Activated naive CD8-positive, alpha-beta T cell treated with anti-CD3 and anti-CD28 coated beads, Interleukin-2, amount 10 ng/mL, durations not matched to agents 7 days and 5 days (primary cell): ENCODE data around the gene DGUOK. TPM values are rescaled to one million over a fixed set of nuclear protein-coding genes. Genes with fewer than 3 reads are reported as not detected.

Experiments
- ATAC-seq: fragments of 150-1000 bp; cut with Tn5 transposase; one replicate; pipeline ENCODE4 v1.10.0; 2021; ENCODE audit warnings: low read depth, moderate library complexity
- POLR2A ChIA-PET: fragments of 350-600 bp; sonication (Branson Sonifier 250); formaldehyde crosslinking; loops from one replicate; lab custom pipeline; 2021; ENCODE audit warnings: antibody characterized with exemption; lab: Charles Lee
- DNase-seq: peaks from one replicate; pipeline ENCODE4 v3.0.0; 2021
- H3K27ac Mint-ChIP-seq: one replicate; pipeline ENCODE4 v1.8.0; 2022; ENCODE audit warnings: mild to moderate bottlenecking, mixed read lengths
- H3K27me3 Mint-ChIP-seq: one replicate; pipeline ENCODE4 v1.8.0; 2022; ENCODE audit warnings: mild to moderate bottlenecking, moderate library complexity, mixed read lengths
- H3K36me3 Mint-ChIP-seq: one replicate; pipeline ENCODE4 v1.8.0; 2021; ENCODE audit warnings: mild to moderate bottlenecking, mixed read lengths
- H3K4me1 Mint-ChIP-seq: one replicate; pipeline ENCODE4 v1.8.0; 2021; ENCODE audit warnings: mixed read lengths
- H3K4me3 Mint-ChIP-seq: one replicate; pipeline ENCODE4 v1.8.0; 2022; ENCODE audit warnings: mild to moderate bottlenecking, moderate library complexity, mixed read lengths
- H3K9me3 Mint-ChIP-seq: one replicate; pipeline ENCODE4 v1.8.0; 2021; ENCODE audit warnings: mixed read lengths
- total RNA-seq, 2 experiments: library from RNA; stranded (reverse); gene quantifications; one replicate each; pipeline ENCODE4 v1.2.3, GENCODE V29; 2021

Gene DGUOK
- total RNA-seq, 2 experiments from 2014 or later, result 71.6 to 77.7 TPM

- ATAC-seq (no peak), DNase-seq (no peak)
- Mint-ChIP-seq H3K4me3 (no peak overlapping the region), H3K36me3 (no peaks in the 10 kb centered on the region), H3K27ac (peak overlapping the region; percentile 74), H3K9me3 (no peaks in the 10 kb centered on the region), H3K4me1 (peaks cover 7% of the 10 kb centered on the region), H3K27me3 (no peaks in the 10 kb centered on the region)
- POLR2A ChIA-PET, result interaction anchor here (1.0 kb wide), 1 partner anchor 13 kb away, joined by 3 read pairs; no protein-coding TSS in a partner anchor
Observed at GRCh38 chr2:73906847-73907505, 19.7 kb upstream of the DGUOK start.

- DNase-seq (no peak), ATAC-seq (peak; percentile 99)
- H3K36me3 Mint-ChIP-seq, result no peaks in the 10 kb centered on the region
- no peaks in the 10 kb centered on the region for H3K9me3 Mint-ChIP-seq
- POLR2A ChIA-PET, result interaction anchor here (0.6 to 1.0 kb wide), 3 partner anchors 11 to 80 kb away, joined by 4 to 6 read pairs (median 4); no protein-coding TSS in a partner anchor
- peaks cover 4% of the 10 kb centered on the region for H3K4me1 Mint-ChIP-seq
- H3K27me3 Mint-ChIP-seq, result no peaks in the 10 kb centered on the region
- peak overlapping the region; percentile 66 for H3K27ac Mint-ChIP-seq
- H3K4me3 Mint-ChIP-seq, result no peak overlapping the region
Observed at GRCh38 chr2:73907840-73908452, 18.7 kb upstream of the DGUOK start.

GRCh38 chr2:73908689-73909652 is 17.7 kb upstream of the DGUOK start:
- POLR2A ChIA-PET, result interaction anchor here (1.1 kb wide), 1 partner anchor 80 kb away, joined by 9 read pairs; no protein-coding TSS in a partner anchor
- H3K36me3 Mint-ChIP-seq, result no peaks in the 10 kb centered on the region
- ATAC-seq (no peak), DNase-seq (no peak)
- H3K4me1 Mint-ChIP-seq, result peaks cover 4% of the 10 kb centered on the region
- no peaks in the 10 kb centered on the region for H3K27me3 Mint-ChIP-seq
- H3K27ac Mint-ChIP-seq, result no peak overlapping the region
- no peak overlapping the region for H3K4me3 Mint-ChIP-seq
- H3K9me3 Mint-ChIP-seq, result no peaks in the 10 kb centered on the region

GRCh38 chr2:73910873-73911547 is 15.7 kb upstream of the DGUOK start:
- Mint-ChIP-seq H3K27ac (no peak overlapping the region), H3K9me3 (no peaks in the 10 kb centered on the region), H3K36me3 (no peaks in the 10 kb centered on the region), H3K27me3 (no peaks in the 10 kb centered on the region), H3K4me3 (no peak overlapping the region), H3K4me1 (peaks cover 10% of the 10 kb centered on the region)
- POLR2A ChIA-PET, result interaction anchor here (1.7 kb wide), 1 partner anchor 16 kb away, joined by 9 read pairs; no protein-coding TSS in a partner anchor
- no peak for ATAC-seq
- DNase-seq, result no peak

GRCh38 chr2:73911548-73912208 is 15.0 kb upstream of the DGUOK start:
- ATAC-seq, result no peak
- POLR2A ChIA-PET, result no interaction called here
- DNase-seq, result no peak
- Mint-ChIP-seq H3K27me3 (no peaks in the 10 kb centered on the region), H3K4me1 (peaks cover 10% of the 10 kb centered on the region), H3K9me3 (no peaks in the 10 kb centered on the region), H3K4me3 (no peak overlapping the region), H3K36me3 (no peaks in the 10 kb centered on the region), H3K27ac (no peak overlapping the region)

- Mint-ChIP-seq H3K27ac (no peak overlapping the region), H3K4me3 (no peak overlapping the region), H3K9me3 (no peaks in the 10 kb centered on the region), H3K27me3 (no peaks in the 10 kb centered on the region), H3K36me3 (no peaks in the 10 kb centered on the region), H3K4me1 (peaks cover 10% of the 10 kb centered on the region)
- no peak for DNase-seq
- POLR2A ChIA-PET, result no interaction called here
- no peak for ATAC-seq
Observed at GRCh38 chr2:73913414-73914054, 13.1 kb upstream of the DGUOK start.

GRCh38 chr2:73914667-73915066 is 12.0 kb upstream of the DGUOK start:
- no peak overlapping the region for H3K27ac Mint-ChIP-seq
- H3K4me1 Mint-ChIP-seq, result peaks cover 10% of the 10 kb centered on the region
- H3K27me3 Mint-ChIP-seq, result no peaks in the 10 kb centered on the region
- no peaks in the 10 kb centered on the region for H3K9me3 Mint-ChIP-seq
- POLR2A ChIA-PET, result interaction anchor here (0.6 to 0.7 kb wide), 2 partner anchors 24 to 71 kb away, joined by 3 to 4 read pairs; no protein-coding TSS in a partner anchor
- H3K36me3 Mint-ChIP-seq, result no peaks in the 10 kb centered on the region
- no peak overlapping the region for H3K4me3 Mint-ChIP-seq
- ATAC-seq, result no peak
- DNase-seq, result no peak

GRCh38 chr2:73915437-73915993 is 11.2 kb upstream of the DGUOK start:
- DNase-seq (no peak), ATAC-seq (no peak)
- Mint-ChIP-seq H3K4me3 (no peak overlapping the region), H3K9me3 (no peaks in the 10 kb centered on the region), H3K27me3 (no peaks in the 10 kb centered on the region), H3K36me3 (no peaks in the 10 kb centered on the region), H3K27ac (no peak overlapping the region), H3K4me1 (peaks cover 10% of the 10 kb centered on the region)
- POLR2A ChIA-PET, result no interaction called here

- no peak overlapping the region for H3K4me3 Mint-ChIP-seq
- DNase-seq (no peak), ATAC-seq (no peak)
- no peaks in the 10 kb centered on the region for H3K27me3 Mint-ChIP-seq
- no peaks in the 10 kb centered on the region for H3K9me3 Mint-ChIP-seq
- peaks cover 11% of the 10 kb centered on the region for H3K4me1 Mint-ChIP-seq
- H3K36me3 Mint-ChIP-seq, result no peaks in the 10 kb centered on the region
- POLR2A ChIA-PET, result no interaction called here
- H3K27ac Mint-ChIP-seq, result no peak overlapping the region
Observed at GRCh38 chr2:73916666-73917065, 10.0 kb upstream of the DGUOK start.

GRCh38 chr2:73917296-73917695 is 9.4 kb upstream of the DGUOK start:
- POLR2A ChIA-PET, result interaction anchor here (0.6 kb wide), 1 partner anchor 213 kb away, joined by 6 read pairs; no protein-coding TSS in a partner anchor
- H3K36me3 Mint-ChIP-seq, result no peaks in the 10 kb centered on the region
- no peak overlapping the region for H3K4me3 Mint-ChIP-seq
- peaks cover 11% of the 10 kb centered on the region for H3K4me1 Mint-ChIP-seq
- H3K27me3 Mint-ChIP-seq, result no peaks in the 10 kb centered on the region
- no peak for DNase-seq
- no peaks in the 10 kb centered on the region for H3K9me3 Mint-ChIP-seq
- no peak overlapping the region for H3K27ac Mint-ChIP-seq
- no peak for ATAC-seq

- H3K36me3 Mint-ChIP-seq, result no peaks in the 10 kb centered on the region
- H3K4me3 Mint-ChIP-seq, result no peak overlapping the region
- no peak overlapping the region for H3K27ac Mint-ChIP-seq
- no peaks in the 10 kb centered on the region for H3K27me3 Mint-ChIP-seq
- peaks cover 14% of the 10 kb centered on the region for H3K4me1 Mint-ChIP-seq
- ATAC-seq (no peak), DNase-seq (no peak)
- POLR2A ChIA-PET, result interaction anchor here (0.6 kb wide), 1 partner anchor 212 kb away, joined by 6 read pairs; no protein-coding TSS in a partner anchor
- no peaks in the 10 kb centered on the region for H3K9me3 Mint-ChIP-seq
Observed at GRCh38 chr2:73917696-73918207, 8.9 kb upstream of the DGUOK start.
